Fibroblast of skin of left quadriceps (primary cell): Measurements from ENCODE around the gene TOP1.
A peak's percentile ranks its signal among the peaks of the same experiment; 100 is the strongest.
"Not testable (repeated sequence)": the region's sequence is repeated elsewhere in the genome, so short reads cannot be mapped to it uniquely, and the experiment has no call there.

Experiments
- DNase-seq, 2 experiments: peaks; one replicate each; pipeline ENCODE4 v3.0.0-alpha.2; 2013; ENCODE audit warnings: low read depth in 2 of 2

Gene TOP1

GRCh38 chr20:41003936-41004294, 24.7 kb upstream of the TOP1 start:
- DNase-seq, result not testable (repeated sequence)

- no peak for DNase-seq
These were observed 23.9 kb upstream of the TOP1 start for GRCh38 chr20:41004531-41005360.

- peak; percentile 90 to 93 for DNase-seq
These were observed 23.3 kb upstream of the TOP1 start for GRCh38 chr20:41005361-41005729.

- no peak for DNase-seq
These were observed 22.3 kb upstream of the TOP1 start for GRCh38 chr20:41006126-41006935.

GRCh38 chr20:41006936-41007474, 21.6 kb upstream of the TOP1 start:
- DNase-seq, result no peak

- DNase-seq, result no peak
These were observed 21.1 kb upstream of the TOP1 start for GRCh38 chr20:41007481-41007880.

- no peak for DNase-seq
These were observed 18.7 kb upstream of the TOP1 start for GRCh38 chr20:41009946-41010345.

- DNase-seq, result no peak
These were observed 17.0 kb upstream of the TOP1 start for GRCh38 chr20:41011551-41012067.

- no peak for DNase-seq
These were observed 14.0 kb upstream of the TOP1 start for GRCh38 chr20:41014561-41015088.

- DNase-seq, result no peak
These were observed 11.1 kb upstream of the TOP1 start for GRCh38 chr20:41017448-41018042.

- DNase-seq, result no peak
These were observed 10.5 kb upstream of the TOP1 start for GRCh38 chr20:41018153-41018552.

- DNase-seq, result no peak
These were observed 5.1 kb upstream of the TOP1 start for GRCh38 chr20:41023549-41023948.

GRCh38 chr20:41027366-41027765, 1.3 kb upstream of the TOP1 start:
- DNase-seq, result no peak

GRCh38 chr20:41027872-41028358, 707 bp upstream of the TOP1 start:
- DNase-seq, result no peak

- no peak for DNase-seq
These were observed 704 bp downstream of the TOP1 start for GRCh38 chr20:41029150-41029901.

- no peak for DNase-seq
These were observed 1.4 kb downstream of the TOP1 start for GRCh38 chr20:41030061-41030460.

GRCh38 chr20:41030531-41031242, 2.1 kb downstream of the TOP1 start:
- peak in 1 of 2 experiments; percentile 31 for DNase-seq

GRCh38 chr20:41031243-41031619, 2.6 kb downstream of the TOP1 start:
- DNase-seq, result no peak

- DNase-seq, result no peak
These were observed 3.6 kb downstream of the TOP1 start for GRCh38 chr20:41032271-41032670.

- DNase-seq, result no peak
These were observed 5.6 kb downstream of the TOP1 start for GRCh38 chr20:41034239-41034638.
